H9 (cell line): Measurements from ENCODE around the gene GRIK3. TPM values are rescaled to one million over a fixed set of nuclear protein-coding genes. Genes with fewer than 3 reads are reported as not detected.

ENCODE experiments used
- DNase-seq: peaks from one replicate; pipeline ENCODE4 v3.0.0-alpha.2; 2017
- H2AFZ ChIP-seq: one replicate; pipeline ENCODE4 v1.6.1; 2013; ENCODE audit warnings: mild to moderate bottlenecking, low read length, control low read depth, moderate library complexity
- H2AK5ac ChIP-seq: 2 replicates; pipeline ENCODE4 v1.6.1; 2013; ENCODE audit warnings: low read length, control low read depth, mixed read lengths; ENCODE audit not compliant: insufficient read length
- H2BK120ac ChIP-seq: one replicate; pipeline ENCODE4 v1.6.1; 2013; ENCODE audit warnings: low read depth, mild to moderate bottlenecking, low read length, control low read depth, inconsistent platforms; ENCODE audit not compliant: poor library complexity, severe bottlenecking
- H2BK12ac ChIP-seq: 2 replicates; pipeline ENCODE4 v1.6.1; 2013; ENCODE audit warnings: low read length, control low read depth, mixed read lengths, low read depth; ENCODE audit not compliant: insufficient read length
- H2BK15ac ChIP-seq: 2 replicates; pipeline ENCODE4 v1.6.1; 2013; ENCODE audit warnings: low read depth, low read length, control low read depth
- H2BK20ac ChIP-seq: one replicate; pipeline ENCODE4 v1.6.1; 2013; ENCODE audit warnings: low read depth, mild to moderate bottlenecking, low read length, control low read depth, inconsistent platforms; ENCODE audit not compliant: poor library complexity, severe bottlenecking
- H2BK5ac ChIP-seq: 2 replicates; pipeline ENCODE4 v1.6.1; 2013; ENCODE audit warnings: low read length, control low read depth, mixed read lengths; ENCODE audit not compliant: insufficient read length
- H3K14ac ChIP-seq: 2 replicates; pipeline ENCODE4 v1.6.1; 2013; ENCODE audit warnings: low read length, control low read depth; ENCODE audit not compliant: insufficient read depth
- H3K18ac ChIP-seq: 2 replicates; pipeline ENCODE4 v1.6.1; 2013; ENCODE audit warnings: low read depth, mild to moderate bottlenecking, mixed read lengths, low read length, control low read depth; ENCODE audit not compliant: insufficient read length
- H3K23ac ChIP-seq: 2 replicates; pipeline ENCODE4 v1.6.1; 2013; ENCODE audit warnings: low read length, control low read depth, mixed read lengths, low read depth; ENCODE audit not compliant: insufficient read length
- H3K23me2 ChIP-seq: 2 replicates; pipeline ENCODE4 v1.6.1; 2013; ENCODE audit warnings: low read depth, mild to moderate bottlenecking, mixed read lengths, low read length, control low read depth; ENCODE audit not compliant: insufficient read length, poor library complexity, severe bottlenecking
- H3K27ac ChIP-seq: 2 replicates; pipeline ENCODE4 v1.5.1; 2013; ENCODE audit warnings: low read length, control low read depth, mixed read lengths, low read depth; ENCODE audit not compliant: insufficient read length
- H3K27me3 ChIP-seq: 2 replicates; pipeline ENCODE4 v1.6.1; 2013; ENCODE audit warnings: low read length, control low read depth, inconsistent platforms; ENCODE audit not compliant: insufficient read depth
- H3K4ac ChIP-seq: 2 replicates; pipeline ENCODE4 v1.6.1; 2013; ENCODE audit warnings: low read depth, mild to moderate bottlenecking, control low read depth, inconsistent platforms, low read length, moderate library complexity
- H3K4me1 ChIP-seq: 2 replicates; pipeline ENCODE4 v1.6.1; 2013; ENCODE audit warnings: low read length, control low read depth, inconsistent platforms; ENCODE audit not compliant: insufficient read depth
- H3K4me2 ChIP-seq: 2 replicates; pipeline ENCODE4 v1.6.1; 2013; ENCODE audit warnings: low read length, control low read depth, mixed read lengths; ENCODE audit not compliant: insufficient read length, insufficient read depth
- H3K56ac ChIP-seq: 2 replicates; pipeline ENCODE4 v1.6.1; 2013; ENCODE audit warnings: low read depth, mild to moderate bottlenecking, mixed read lengths, low read length, control low read depth; ENCODE audit not compliant: insufficient read length
- H3K79me1 ChIP-seq: 2 replicates; pipeline ENCODE4 v1.6.1; 2013; ENCODE audit warnings: low read depth, mild to moderate bottlenecking, moderate library complexity, low read length, control low read depth, inconsistent platforms; ENCODE audit not compliant: insufficient read depth, poor library complexity, severe bottlenecking
- H3K79me2 ChIP-seq: 2 replicates; pipeline ENCODE4 v1.6.1; 2013; ENCODE audit warnings: low read length, control low read depth, inconsistent platforms; ENCODE audit not compliant: insufficient read depth
- H3K9ac ChIP-seq: 2 replicates; pipeline ENCODE4 v1.6.1; 2013; ENCODE audit warnings: low read length, control low read depth, mixed read lengths; ENCODE audit not compliant: insufficient read length; ENCODE audit errors: extremely low read depth
- H3K9me3 ChIP-seq: one replicate; pipeline ENCODE4 v1.6.1; 2013; ENCODE audit warnings: low read depth, low read length, inconsistent platforms; ENCODE audit not compliant: control insufficient read depth
- H3T11ph ChIP-seq: one replicate; pipeline ENCODE4 v1.6.1; 2013; ENCODE audit warnings: mild to moderate bottlenecking, low read length, control low read depth, inconsistent platforms
- H4K20me1 ChIP-seq: one replicate; pipeline ENCODE4 v1.6.1; 2013; ENCODE audit not compliant: control insufficient read depth, insufficient read length, insufficient read depth
- H4K5ac ChIP-seq: 2 replicates; pipeline ENCODE4 v1.6.1; 2013; ENCODE audit warnings: low read depth, mild to moderate bottlenecking, mixed read lengths, low read length, control low read depth; ENCODE audit not compliant: insufficient read length
- H4K8ac ChIP-seq: replicated peaks from 2 replicates; pipeline ENCODE4 v1.6.1; 2013; ENCODE audit warnings: low read length, control low read depth, mixed read lengths, low read depth; ENCODE audit not compliant: insufficient read length
- H4K91ac ChIP-seq: 2 replicates; pipeline ENCODE4 v1.6.1; 2013; ENCODE audit warnings: low read depth, mild to moderate bottlenecking, moderate library complexity, mixed read lengths, low read length, control low read depth; ENCODE audit not compliant: insufficient read length
- H3K27ac Mint-ChIP-seq, 3 experiments: 2 replicates in 2 of 3; 3 replicates in 1 of 3; pipeline ENCODE4 v1.8.0; 2020 to 2021; ENCODE audit warnings: mixed read lengths in 3 of 3, mild to moderate bottlenecking in 1 of 3, moderate library complexity in 1 of 3
- H3K27me3 Mint-ChIP-seq: 2 replicates; pipeline ENCODE4 v1.8.0; 2021; ENCODE audit warnings: low read depth, mild to moderate bottlenecking, moderate library complexity, mixed read lengths
- H3K36me3 Mint-ChIP-seq, 3 experiments: 2 replicates in 2 of 3; 3 replicates in 1 of 3; pipeline ENCODE4 v1.8.0; 2020 to 2021; ENCODE audit warnings: low read depth in 3 of 3, mixed read lengths in 3 of 3; ENCODE audit not compliant: insufficient read depth in 1 of 3
- H3K4me1 Mint-ChIP-seq, 2 experiments: 2 replicates each; pipeline ENCODE4 v1.8.0; 2020; ENCODE audit warnings: mixed read lengths in 2 of 2
- H3K4me3 Mint-ChIP-seq, 2 experiments: 2 replicates in 1 of 2; 3 replicates in 1 of 2; pipeline ENCODE4 v1.8.0; 2020 to 2021; ENCODE audit warnings: mild to moderate bottlenecking in 2 of 2, mixed read lengths in 2 of 2, moderate library complexity in 1 of 2
- H3K9me3 Mint-ChIP-seq, 2 experiments: 2 replicates in 1 of 2; 3 replicates in 1 of 2; pipeline ENCODE4 v1.8.0; 2020; ENCODE audit warnings: mild to moderate bottlenecking in 2 of 2, mixed read lengths in 2 of 2, moderate library complexity in 1 of 2
- CTCF ChIP-seq: fragments of 200-600 bp; sonication (generic); conservative IDR thresholded peaks from 3 replicates; pipeline ENCODE4 v1.8.0; 2021; ENCODE audit warnings: antibody characterized with exemption, mild to moderate bottlenecking
- WGBS: extraction: QIAGEN DNeasy Blood & Tissue Kit; methylation state at CpG from one replicate; pipeline ENCODE4 v1.1.7; 2013; ENCODE audit warnings: missing lambda C conversion rate, low lambda C conversion rate, mixed read lengths; ENCODE audit not compliant: insufficient read length; ENCODE audit errors: extremely low coverage; 5-methylcytosine and 5-hydroxymethylcytosine counted together
- total RNA-seq: library from RNA; stranded (reverse); gene quantifications from 2 replicates; pipeline ENCODE4 v1.2.1, GENCODE V29; 2021

Gene GRIK3
- total RNA-seq, 1 experiment from 2014 or later: 1.7 TPM

GRCh38 chr1:36942148-36942547, 92.2 kb downstream of the GRIK3 start:
- no peak for DNase-seq
- Histone ChIP-seq H3K79me2 (no peaks in the 10 kb centered on the region), H3K14ac (no peak overlapping the region), H2BK12ac (no peak overlapping the region), H2BK15ac (no peak overlapping the region), H2AK5ac (no peak overlapping the region), H3K4me2 (no peak overlapping the region), H3K23me2 (no peaks in the 10 kb centered on the region), H4K5ac (no peak overlapping the region), H2AFZ (no peak overlapping the region), H3K9ac (no peak overlapping the region), H2BK5ac (no peak overlapping the region), H2BK20ac (no peak overlapping the region), H3K23ac (no peak overlapping the region), H3K56ac (no peak overlapping the region), H3K9me3 (no peaks in the 10 kb centered on the region), H2BK120ac (no peak overlapping the region), H3K18ac (no peak overlapping the region), H3K27ac (no peak overlapping the region), H3K4me1 (no peaks in the 10 kb centered on the region; the same call in 1 of the 2 replicates), H3T11ph (no peak overlapping the region), H3K27me3 (no peaks in the 10 kb centered on the region), H4K8ac (no peak overlapping the region), H3K79me1 (no peaks in the 10 kb centered on the region), H4K20me1 (no peaks in the 10 kb centered on the region), H4K91ac (no peak overlapping the region), H3K4ac (no peak overlapping the region)
- H3K27me3 Mint-ChIP-seq: peaks cover 14% of the 10 kb centered on the region
- H3K9me3 Mint-ChIP-seq: no peaks in the 10 kb centered on the region
- no peak for TF ChIP-seq CTCF
- no CpG with 5 or more reads among the region's 12 CpGs for WGBS
- H3K36me3 Mint-ChIP-seq: no peaks in the 10 kb centered on the region
- no peak overlapping the region for H3K27ac Mint-ChIP-seq
- no peak overlapping the region for H3K4me3 Mint-ChIP-seq
- H3K4me1 Mint-ChIP-seq: peaks cover 13 to 28% of the 10 kb centered on the region in 2 experiments
